GM12878 (cell line): ENCODE data around the gene MICAL3. TPM values are rescaled to one million over a fixed set of nuclear protein-coding genes. Genes with fewer than 3 reads are reported as not detected.

Experiments used
- ATAC-seq: fragments of 200-7000 bp; cut with Tn5 transposase; 3 replicates; pipeline ENCODE4 v1.9.1; 2020; ENCODE audit warnings: mild to moderate bottlenecking, moderate library complexity
- BruUV-seq: library from RNA; stranded (reverse); fragments of 400-500 nt; replicated peaks from 2 replicates; lab custom pipeline; 2021; lab: Mats Ljungman, UMichigan
- CTCF ChIA-PET: fragments of 300-600 bp; sonication (Branson Sonifier 250); formaldehyde crosslinking; extraction: SDS; loops from one replicate; lab custom pipeline; 2021; ENCODE audit warnings: inconsistent platforms; lab: Yijun Ruan, JAX
- POLR2A ChIA-PET: fragments of 350-600 bp; formaldehyde crosslinking; extraction: SDS; loops from one replicate; lab custom pipeline; 2021; ENCODE audit warnings: inconsistent platforms; lab: Charles Lee
- RAD21 ChIA-PET: fragments of 300-600 bp; sonication (Branson Sonifier 250); formaldehyde crosslinking; loops from one replicate; lab custom pipeline; 2023; ENCODE audit warnings: antibody characterized with exemption; ENCODE audit not compliant: unreplicated experiment; lab: Charles Lee
- SMC1A ChIA-PET: fragments of 300-600 bp; sonication (Branson Sonifier 250); formaldehyde crosslinking; loops from one replicate; lab custom pipeline; 2023; ENCODE audit not compliant: unreplicated experiment, uncharacterized antibody; lab: Charles Lee
- DNase-seq: peaks from one replicate; pipeline ENCODE4 v3.0.0-alpha.2; 2011; ENCODE audit warnings: low read depth, low spot score
- FAIRE-seq: peaks from 3 replicates; lab custom pipeline; 2011; peaks lifted over from hg19 to GRCh38; lab: Jason Lieb, UNC
- H2AFZ ChIP-seq: 2 replicates; pipeline ENCODE4 v1.6.0; 2011; ENCODE audit warnings: low read depth, low read length, control low read depth; ENCODE audit not compliant: control insufficient read depth
- H3K27ac ChIP-seq: 2 replicates; pipeline ENCODE4 v1.5.1; 2011; ENCODE audit warnings: control low read depth; ENCODE audit not compliant: control insufficient read depth, insufficient read depth
- H3K27me3 ChIP-seq, 2 experiments: replicated peaks in 1 of 2; 2 replicates each; pipeline versions ENCODE4 v1.6.0 to v1.6.1; 2011; ENCODE audit warnings: low read length in 1 of 2; ENCODE audit not compliant: control insufficient read depth in 2 of 2, insufficient read depth in 2 of 2
- H3K36me3 ChIP-seq, 2 experiments: 2 replicates each; pipeline ENCODE4 v1.5.1; 2011; ENCODE audit warnings: low read length in 1 of 2; ENCODE audit not compliant: control insufficient read depth in 2 of 2, insufficient read depth in 2 of 2
- H3K4me1 ChIP-seq: 2 replicates; pipeline ENCODE4 v1.6.1; 2011; ENCODE audit warnings: mild to moderate bottlenecking, low read length, moderate library complexity, mixed read lengths; ENCODE audit not compliant: control insufficient read depth, insufficient read depth
- H3K4me2 ChIP-seq: 2 replicates; pipeline ENCODE4 v1.6.0; 2011; ENCODE audit warnings: control low read depth; ENCODE audit not compliant: control insufficient read depth, insufficient read depth
- H3K4me3 ChIP-seq: fragments of 200-600 bp; sonication (generic); 2 replicates; pipeline ENCODE4 v1.5.1; 2016
- H3K79me2 ChIP-seq: 2 replicates; pipeline ENCODE4 v1.6.0; 2011; ENCODE audit warnings: low read length; ENCODE audit not compliant: control insufficient read depth, insufficient read depth
- H3K9ac ChIP-seq: 2 replicates; pipeline ENCODE4 v1.8.0; 2011; ENCODE audit warnings: low read length, control low read depth, mixed read lengths; ENCODE audit not compliant: control insufficient read depth, insufficient read depth
- H3K9me3 ChIP-seq: replicated peaks from 3 replicates; pipeline ENCODE4 v1.5.1; 2011; ENCODE audit warnings: mild to moderate bottlenecking, low read length; ENCODE audit not compliant: control insufficient read depth, insufficient read depth
- H4K20me1 ChIP-seq: 2 replicates; pipeline ENCODE4 v1.6.0; 2011; ENCODE audit not compliant: control insufficient read depth, insufficient read depth
- ATF2 ChIP-seq: IDR thresholded peaks from 2 replicates; pipeline ENCODE4 v1.6.1; 2012; ENCODE audit warnings: low read length, inconsistent platforms
- FOXK2 ChIP-seq: fragments of 450-650 bp; IDR thresholded peaks from 2 replicates; pipeline ENCODE4 v1.6.1; 2017; ENCODE audit warnings: mild to moderate bottlenecking, moderate library complexity
- HDGF ChIP-seq: fragments of 450-650 bp; IDR thresholded peaks from 2 replicates; pipeline ENCODE4 v1.6.1; 2016; ENCODE audit warnings: antibody characterized with exemption
- SMAD5 ChIP-seq: IDR thresholded peaks from 2 replicates; pipeline ENCODE4 v1.6.1; 2016; ENCODE audit warnings: antibody characterized with exemption, low read depth
- ZBTB40 ChIP-seq: fragments of 450-650 bp; IDR thresholded peaks from 2 replicates; pipeline ENCODE4 v1.6.1; 2016; ENCODE audit warnings: mild to moderate bottlenecking, moderate library complexity, borderline replicate concordance
- ZNF384 ChIP-seq: IDR thresholded peaks from 2 replicates; pipeline ENCODE4 v1.6.1; 2012; ENCODE audit warnings: low read depth, mild to moderate bottlenecking, low read length, improper control_type of control experiment, borderline replicate concordance
- ZNF592 ChIP-seq: fragments of 450-650 bp; IDR thresholded peaks from 2 replicates; pipeline ENCODE4 v1.6.1; 2017; ENCODE audit warnings: mild to moderate bottlenecking, moderate library complexity
- WGBS: methylation state at CpG from one replicate; pipeline ENCODE4 v1.1.6; 2016; ENCODE audit warnings: low lambda C conversion rate; ENCODE audit not compliant: insufficient replicate concordance, insufficient coverage; ENCODE audit errors: missing lambda C conversion rate; 5-methylcytosine and 5-hydroxymethylcytosine counted together
- in situ Hi-C: fragments of 300-500 bp; cut with MboI; formaldehyde crosslinking; loops from 9 replicates; pipeline ENCODE4 v1.14.3; 2018; ENCODE audit warnings: mixed read lengths
- intact Hi-C: fragments of 100-400 bp; cut with micrococcal nuclease; formaldehyde crosslinking; loops from one replicate; pipeline ENCODE4 v1.14.2; 2022; ENCODE audit not compliant: unreplicated experiment
- polyA plus RNA-seq, 11 experiments: library from polyadenylated mRNA; depleted of rRNA in 4 of 11; unstranded in 6 of 11; stranded (reverse) in 5 of 11; fragments of >200 nt; fragmentation: Nextera tagmentation in 4 of 11; fragmentation: Illumina TruSeq in 1 of 11; extraction: Ambion mirVana in 4 of 11; extraction: Trizol in 1 of 11; gene quantifications; 1 replicate in 1 of 11; 2 replicates in 10 of 11; pipeline versions ENCODE4 v1.2.1 to v1.2.3, GENCODE V29; 2011 to 2016; ENCODE audit warnings: inconsistent platforms in 2 of 11, missing spikeins in 2 of 11, low read depth in 1 of 11
- total RNA-seq, 4 experiments: library from RNA; depleted of rRNA in 3 of 4; stranded (reverse); fragments of >200 nt in 3 of 4; fragmentation: Illumina TruSeq in 1 of 4; extraction: Trizol in 1 of 4; gene quantifications; 2 replicates each; pipeline versions ENCODE4 v1.2.1 to v1.2.3, GENCODE V29; 2013 to 2021

Gene MICAL3
- total and polyA plus RNA-seq, 10 of the 15 experiments (the other 5 are each of a cell fraction or from before 2014, with no cell fraction given) = 2.6 to 92.2 (median 24.0) TPM

- ChIA-PET RAD21 (interaction anchor here (1.6 kb wide), 1 partner anchor 329 kb away, joined by 6 read pairs; no protein-coding TSS in a partner anchor), POLR2A (no interaction called here), SMC1A (interaction anchor here (1.4 to 2.8 kb wide), 2 partner anchors 18 to 38 kb away, joined by 4 to 6 read pairs; no protein-coding TSS in a partner anchor), CTCF (interaction anchor here (2.4 kb wide), 1 partner anchor 39 kb away, joined by 5 read pairs; no protein-coding TSS in a partner anchor)
- no peak overlapping the region for H2AFZ ChIP-seq
- ATAC-seq = no peak
- in situ Hi-C loops (loop anchor here (10.0 kb wide), 1 partner anchor 58 kb away; no protein-coding TSS in a partner anchor), intact Hi-C loops (no loop called here)
- no peaks in the 10 kb centered on the region for H3K9me3 ChIP-seq
- DNase-seq = no peak
- H3K4me3 ChIP-seq = no peak overlapping the region
- 92% methylated on average over 10 of the region's 10 CpGs for WGBS
- no peak overlapping the region for H3K27ac ChIP-seq
- H3K4me2 ChIP-seq = no peak overlapping the region
- peaks cover 7% of the 10 kb centered on the region for H3K4me1 ChIP-seq
- TF ChIP-seq ATF2 (no peak), ZBTB40 (no peak), HDGF (no peak), ZNF384 (no peak), FOXK2 (no peak), ZNF592 (no peak), SMAD5 (no peak)
- H3K9ac ChIP-seq = no peak overlapping the region
- H3K36me3 ChIP-seq = peaks cover 2 to 17% of the 10 kb centered on the region in 2 experiments; a peak in 3 of 4 replicates
- H3K79me2 ChIP-seq = peaks cover 7% of the 10 kb centered on the region
- no peak for FAIRE-seq
- no peaks in the 10 kb centered on the region for H3K27me3 ChIP-seq
- no TSS peak for BruUV-seq
- no peaks in the 10 kb centered on the region; the same call in 1 of the 2 replicates for H4K20me1 ChIP-seq
Observed at GRCh38 chr22:17746916-17747315, 277.4 kb downstream of the MICAL3 start.
